ENCODE data around the gene BAZ1B.

DNA sequence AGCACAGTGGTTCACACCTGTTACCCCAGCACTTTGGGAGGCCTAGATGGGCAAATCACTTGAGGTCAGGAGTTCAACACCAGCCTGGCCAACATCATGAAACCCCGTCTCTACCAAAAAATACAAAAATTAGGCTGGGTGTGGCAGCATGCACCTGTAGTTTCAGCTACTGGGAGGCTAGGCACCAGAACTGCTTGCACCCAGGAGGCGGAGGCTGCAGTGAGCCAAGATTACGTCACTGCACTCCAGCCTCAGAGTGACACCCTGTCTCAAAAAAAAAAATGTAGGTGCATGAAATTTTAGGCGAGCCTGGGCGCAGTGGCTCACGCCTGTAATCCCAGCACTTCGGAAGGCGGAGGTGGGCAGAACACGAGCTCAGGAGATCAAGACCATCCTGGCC, 25.7 kb upstream of the BAZ1B start:
- TF ChIP-seq ZBTB1 (tag by site-specific recombination; IDR thresholded peaks at IDR 0.05) (no peak), MYNN (tag by site-specific recombination; IDR thresholded peaks at IDR 0.05; ENCODE audit: borderline replicate concordance) (no peak), ZSCAN30 (tag by site-specific recombination; IDR thresholded peaks at IDR 0.05) (no peak), ZNF157 (tag by site-specific recombination; IDR thresholded peaks at IDR 0.05) (no peak), KLF1 (tag by site-specific recombination; IDR thresholded peaks at IDR 0.05) (no peak), YY1 (tag by site-specific recombination; IDR thresholded peaks at IDR 0.05) (no peak), ZNF16 (tag by site-specific recombination; IDR thresholded peaks at IDR 0.05; ENCODE audit: low read depth) (no peak), ZNF792 (tag by site-specific recombination; IDR thresholded peaks at IDR 0.05) (no peak)
- TF ChIP-seq, protein P1, sequence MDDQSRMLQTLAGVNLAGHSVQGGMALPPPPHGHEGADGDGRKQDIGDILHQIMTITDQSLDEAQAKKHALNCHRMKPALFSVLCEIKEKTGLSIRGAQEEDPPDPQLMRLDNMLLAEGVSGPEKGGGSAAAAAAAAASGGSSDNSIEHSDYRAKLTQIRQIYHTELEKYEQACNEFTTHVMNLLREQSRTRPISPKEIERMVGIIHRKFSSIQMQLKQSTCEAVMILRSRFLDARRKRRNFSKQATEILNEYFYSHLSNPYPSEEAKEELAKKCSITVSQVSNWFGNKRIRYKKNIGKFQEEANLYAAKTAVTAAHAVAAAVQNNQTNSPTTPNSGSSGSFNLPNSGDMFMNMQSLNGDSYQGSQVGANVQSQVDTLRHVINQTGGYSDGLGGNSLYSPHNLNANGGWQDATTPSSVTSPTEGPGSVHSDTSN (CRISPR knock-in tag; IDR thresholded peaks at IDR 0.05): no peak
- TF ChIP-seq, protein P2, sequence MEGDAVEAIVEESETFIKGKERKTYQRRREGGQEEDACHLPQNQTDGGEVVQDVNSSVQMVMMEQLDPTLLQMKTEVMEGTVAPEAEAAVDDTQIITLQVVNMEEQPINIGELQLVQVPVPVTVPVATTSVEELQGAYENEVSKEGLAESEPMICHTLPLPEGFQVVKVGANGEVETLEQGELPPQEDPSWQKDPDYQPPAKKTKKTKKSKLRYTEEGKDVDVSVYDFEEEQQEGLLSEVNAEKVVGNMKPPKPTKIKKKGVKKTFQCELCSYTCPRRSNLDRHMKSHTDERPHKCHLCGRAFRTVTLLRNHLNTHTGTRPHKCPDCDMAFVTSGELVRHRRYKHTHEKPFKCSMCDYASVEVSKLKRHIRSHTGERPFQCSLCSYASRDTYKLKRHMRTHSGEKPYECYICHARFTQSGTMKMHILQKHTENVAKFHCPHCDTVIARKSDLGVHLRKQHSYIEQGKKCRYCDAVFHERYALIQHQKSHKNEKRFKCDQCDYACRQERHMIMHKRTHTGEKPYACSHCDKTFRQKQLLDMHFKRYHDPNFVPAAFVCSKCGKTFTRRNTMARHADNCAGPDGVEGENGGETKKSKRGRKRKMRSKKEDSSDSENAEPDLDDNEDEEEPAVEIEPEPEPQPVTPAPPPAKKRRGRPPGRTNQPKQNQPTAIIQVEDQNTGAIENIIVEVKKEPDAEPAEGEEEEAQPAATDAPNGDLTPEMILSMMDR (tag by site-specific recombination; IDR thresholded peaks at IDR 0.05): no peak

Data from HEK293 (cell line).